Neuronal stem cell (in vitro differentiated cells): ENCODE data around the gene KRT7.

Experiments
- DNase-seq: peaks from one replicate; pipeline ENCODE4 v3.0.0-alpha.2; 2013; ENCODE audit warnings: low spot score
- H2AFZ ChIP-seq: one replicate; pipeline ENCODE4 v1.6.1; 2013; ENCODE audit warnings: mild to moderate bottlenecking, low read length, inconsistent platforms
- H2AK5ac ChIP-seq: 2 replicates; pipeline ENCODE4 v1.6.1; 2013; ENCODE audit warnings: low read depth, mild to moderate bottlenecking, inconsistent platforms, low read length, moderate library complexity, mixed read lengths
- H2BK120ac ChIP-seq: 2 replicates; pipeline ENCODE4 v1.6.1; 2013; ENCODE audit warnings: low read depth, mild to moderate bottlenecking, inconsistent platforms, low read length, moderate library complexity, mixed read lengths
- H2BK12ac ChIP-seq: one replicate; pipeline ENCODE4 v1.6.1; 2013; ENCODE audit warnings: low read length, inconsistent platforms
- H2BK15ac ChIP-seq: 2 replicates; pipeline ENCODE4 v1.6.1; 2013; ENCODE audit warnings: mild to moderate bottlenecking, low read length, inconsistent platforms, mixed read lengths
- H2BK5ac ChIP-seq: one replicate; pipeline ENCODE4 v1.6.1; 2013; ENCODE audit warnings: inconsistent platforms, mild to moderate bottlenecking, low read length, moderate library complexity
- H3K14ac ChIP-seq: one replicate; pipeline ENCODE4 v1.6.1; 2013; ENCODE audit warnings: low read length, inconsistent platforms
- H3K18ac ChIP-seq: 2 replicates; pipeline ENCODE4 v1.6.1; 2013; ENCODE audit warnings: low read length, inconsistent platforms
- H3K23ac ChIP-seq: 2 replicates; pipeline ENCODE4 v1.6.1; 2013; ENCODE audit warnings: low read depth, mild to moderate bottlenecking, mixed read lengths, low read length, inconsistent platforms; ENCODE audit not compliant: poor library complexity
- H3K27ac ChIP-seq: replicated peaks from 3 replicates; pipeline ENCODE4 v1.5.1; 2013; ENCODE audit warnings: low read length, inconsistent platforms
- H3K27me3 ChIP-seq, 3 experiments: 2 replicates each; pipeline ENCODE4 v1.6.1; 2013; ENCODE audit warnings: low read length in 3 of 3, mild to moderate bottlenecking in 2 of 3, inconsistent platforms in 1 of 3, low read depth in 1 of 3, mixed read lengths in 1 of 3, moderate library complexity in 1 of 3; ENCODE audit not compliant: control insufficient read depth in 3 of 3, insufficient read depth in 3 of 3
- H3K36me3 ChIP-seq, 2 donors: replicated peaks in 1 of 2; 2 replicates each; pipeline ENCODE4 v1.6.1; 2013; ENCODE audit warnings: low read length in 2 of 2; ENCODE audit not compliant: control insufficient read depth in 2 of 2, insufficient read depth in 2 of 2
- H3K4ac ChIP-seq: 2 replicates; pipeline ENCODE4 v1.6.1; 2013; ENCODE audit warnings: inconsistent platforms, mild to moderate bottlenecking, low read length, moderate library complexity
- H3K4me1 ChIP-seq, 2 donors: 1 replicate in 1 of 2; 2 replicates in 1 of 2; pipeline ENCODE4 v1.6.1; 2013; ENCODE audit warnings: low read length in 2 of 2, low read depth in 1 of 2; ENCODE audit not compliant: control insufficient read depth in 2 of 2, insufficient read depth in 1 of 2
- H3K4me2 ChIP-seq: one replicate; pipeline ENCODE4 v1.6.1; 2013; ENCODE audit warnings: mild to moderate bottlenecking, low read length, inconsistent platforms; ENCODE audit not compliant: insufficient read depth, poor library complexity, severe bottlenecking
- H3K4me3 ChIP-seq, 2 donors: 2 replicates each; pipeline ENCODE4 v1.5.1; 2013; ENCODE audit warnings: low read length in 2 of 2, mild to moderate bottlenecking in 2 of 2, inconsistent platforms in 1 of 2, moderate library complexity in 1 of 2
- H3K79me1 ChIP-seq: one replicate; pipeline ENCODE4 v1.6.1; 2013; ENCODE audit warnings: low read depth, mild to moderate bottlenecking, inconsistent platforms, low read length, moderate library complexity
- H3K9ac ChIP-seq: one replicate; pipeline ENCODE4 v1.6.1; 2013; ENCODE audit warnings: mild to moderate bottlenecking, low read depth, low read length, inconsistent platforms; ENCODE audit not compliant: poor library complexity
- H3K9me3 ChIP-seq, 2 donors: replicated peaks in 1 of 2; 2 replicates each; pipeline versions ENCODE3 to v1.6.1; 2013; ENCODE audit warnings: low read length in 2 of 2, mild to moderate bottlenecking in 2 of 2, inconsistent platforms in 1 of 2, low read depth in 1 of 2, mixed read lengths in 1 of 2, moderate library complexity in 1 of 2; ENCODE audit not compliant: control insufficient read depth in 2 of 2, insufficient read depth in 1 of 2
- H4K8ac ChIP-seq: one replicate; pipeline ENCODE4 v1.6.1; 2013; ENCODE audit warnings: low read depth, mild to moderate bottlenecking, inconsistent platforms, low read length, moderate library complexity
- H4K91ac ChIP-seq: one replicate; pipeline ENCODE4 v1.6.1; 2013; ENCODE audit warnings: low read length, low read depth, mild to moderate bottlenecking, inconsistent platforms; ENCODE audit not compliant: poor library complexity
- WGBS, 2 donors: extraction: QIAGEN DNeasy Blood & Tissue Kit; methylation state at CpG; one replicate each; pipeline ENCODE4 v1.1.7; 2013; ENCODE audit warnings: missing lambda C conversion rate in 2 of 2, mixed read lengths in 1 of 2; ENCODE audit not compliant: insufficient read length in 2 of 2, insufficient replicate concordance in 1 of 2; ENCODE audit errors: extremely low coverage in 2 of 2; 5-methylcytosine and 5-hydroxymethylcytosine counted together

The KRT7 gene

DNA sequence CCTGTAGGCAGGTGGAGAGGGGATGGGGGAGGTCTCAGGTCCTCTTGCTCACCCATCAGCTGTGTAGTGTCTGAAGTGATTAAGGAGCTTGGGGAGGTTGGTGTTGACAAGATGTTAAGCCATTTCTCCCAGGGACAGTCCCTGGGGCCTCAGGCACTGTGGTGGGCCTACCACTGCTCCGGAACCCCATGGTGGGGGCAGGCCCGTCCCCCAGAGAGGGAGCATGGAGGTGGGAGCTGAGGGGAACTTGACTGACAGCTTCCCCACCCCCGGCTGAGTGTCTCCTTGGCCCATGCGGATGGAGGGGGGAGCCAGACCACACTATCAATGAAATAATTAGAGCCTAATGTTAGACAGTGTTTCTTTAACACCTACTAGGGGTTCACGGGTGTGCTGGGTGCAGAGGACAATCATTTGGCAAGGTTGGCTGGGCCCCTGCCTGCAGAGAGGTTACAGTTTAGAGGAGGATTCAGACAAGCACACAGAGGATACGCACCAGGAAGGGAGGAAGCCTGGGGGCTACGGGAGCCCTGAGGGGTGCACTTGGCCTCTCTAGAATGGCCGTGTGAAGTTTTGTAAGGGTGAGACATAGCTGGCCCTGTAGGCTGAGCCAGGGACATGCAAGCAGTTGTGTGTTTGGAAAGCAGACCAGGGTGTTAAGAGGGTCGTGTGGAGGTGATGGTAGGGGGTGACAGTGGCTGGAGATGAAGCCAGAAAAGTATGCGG, 22.0 kb upstream of the KRT7 start:
- Histone ChIP-seq H3K36me3 (no peaks in the 10 kb centered on the region), H4K91ac (no peak overlapping the region), H2BK15ac (no peak overlapping the region), H2AK5ac (peak overlapping the region; percentile 43), H2AFZ (no peak overlapping the region), H4K8ac (no peak overlapping the region), H3K4me1 (peaks cover 0 to 7% of the 10 kb centered on the region in 2 donors), H3K27ac (no peak overlapping the region), H3K27me3 (peaks cover 0 to 31% (median 0%) of the 10 kb centered on the region in 3 experiments), H3K18ac (peak overlapping the region; percentile 54), H3K79me1 (no peaks in the 10 kb centered on the region), H3K14ac (no peak overlapping the region), H3K23ac (no peak overlapping the region), H3K4ac (no peak overlapping the region), H3K4me3 (no peak overlapping the region), H2BK5ac (peak overlapping the region; percentile 31), H3K9me3 (peaks cover 0 to 2% of the 10 kb centered on the region in 2 donors), H2BK120ac (peak overlapping the region; percentile 9), H3K4me2 (no peak overlapping the region), H3K9ac (no peak overlapping the region), H2BK12ac (no peak overlapping the region)
- no CpG with 5 or more reads among the region's 10 CpGs for WGBS, 2 donors
- no peak for DNase-seq

DNA sequence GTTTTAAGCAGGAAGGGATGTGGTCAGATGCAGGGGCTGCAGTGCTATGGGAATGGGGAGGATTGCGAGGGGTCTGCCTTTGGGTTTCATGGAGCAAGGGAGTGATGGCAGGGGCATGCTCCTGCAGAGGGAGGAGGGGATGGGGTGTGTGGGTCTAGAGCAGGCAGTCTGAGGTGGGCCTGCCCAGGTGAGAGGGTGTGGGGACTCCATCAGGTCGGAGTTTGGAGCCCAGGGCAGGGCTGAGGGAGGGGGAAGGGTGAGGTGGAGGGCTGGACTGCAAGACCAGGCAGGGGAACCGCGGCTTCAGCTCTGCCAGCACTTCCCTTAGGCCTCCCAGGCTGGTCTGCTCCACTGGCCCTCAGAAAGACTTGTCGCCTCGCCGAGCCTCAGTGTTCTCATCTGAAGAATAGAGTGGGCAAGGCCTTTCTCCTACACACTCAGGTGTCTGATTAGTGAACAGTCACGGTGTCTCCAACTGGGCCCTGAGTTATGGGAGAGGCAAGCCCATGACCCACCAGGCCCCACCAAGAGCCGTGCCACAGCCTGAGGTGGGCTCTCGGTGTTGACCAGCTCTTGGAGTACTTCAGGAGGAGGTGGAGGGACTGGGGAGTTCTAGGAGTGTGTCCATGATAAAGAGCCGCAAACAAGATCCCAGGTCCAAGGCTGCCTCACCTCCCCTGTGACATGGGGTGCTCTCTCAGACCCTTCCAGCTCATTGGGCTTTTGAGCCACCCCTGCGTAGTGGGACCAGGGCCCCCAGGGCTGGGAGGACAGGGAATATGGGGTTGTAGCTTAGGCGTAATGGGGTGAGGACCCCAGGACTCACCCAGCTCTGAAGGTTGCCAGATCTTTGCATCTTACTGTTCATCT, 21.1 kb upstream of the KRT7 start:
- Histone ChIP-seq H2AFZ (no peak overlapping the region), H3K79me1 (no peaks in the 10 kb centered on the region), H3K18ac (peak overlapping the region; percentile 39), H2BK15ac (peak overlapping the region; percentile 71), H3K27me3 (peaks cover 0 to 30% (median 0%) of the 10 kb centered on the region in 3 experiments), H3K27ac (no peak overlapping the region), H3K9ac (no peak overlapping the region), H2AK5ac (peak overlapping the region; percentile 64), H2BK12ac (no peak overlapping the region), H3K23ac (peak overlapping the region; percentile 19), H3K4me2 (no peak overlapping the region), H3K4ac (no peak overlapping the region), H2BK5ac (peak overlapping the region; percentile 19), H3K9me3 (peaks cover 0 to 2% of the 10 kb centered on the region in 2 donors), H3K36me3 (no peaks in the 10 kb centered on the region), H3K4me1 (peaks cover 0 to 7% of the 10 kb centered on the region in 2 donors), H2BK120ac (no peak overlapping the region), H3K4me3 (no peak overlapping the region), H4K91ac (no peak overlapping the region), H3K14ac (no peak overlapping the region), H4K8ac (no peak overlapping the region)
- no peak for DNase-seq
- no CpG with 5 or more reads among the region's 13 CpGs for WGBS, 2 donors

DNA sequence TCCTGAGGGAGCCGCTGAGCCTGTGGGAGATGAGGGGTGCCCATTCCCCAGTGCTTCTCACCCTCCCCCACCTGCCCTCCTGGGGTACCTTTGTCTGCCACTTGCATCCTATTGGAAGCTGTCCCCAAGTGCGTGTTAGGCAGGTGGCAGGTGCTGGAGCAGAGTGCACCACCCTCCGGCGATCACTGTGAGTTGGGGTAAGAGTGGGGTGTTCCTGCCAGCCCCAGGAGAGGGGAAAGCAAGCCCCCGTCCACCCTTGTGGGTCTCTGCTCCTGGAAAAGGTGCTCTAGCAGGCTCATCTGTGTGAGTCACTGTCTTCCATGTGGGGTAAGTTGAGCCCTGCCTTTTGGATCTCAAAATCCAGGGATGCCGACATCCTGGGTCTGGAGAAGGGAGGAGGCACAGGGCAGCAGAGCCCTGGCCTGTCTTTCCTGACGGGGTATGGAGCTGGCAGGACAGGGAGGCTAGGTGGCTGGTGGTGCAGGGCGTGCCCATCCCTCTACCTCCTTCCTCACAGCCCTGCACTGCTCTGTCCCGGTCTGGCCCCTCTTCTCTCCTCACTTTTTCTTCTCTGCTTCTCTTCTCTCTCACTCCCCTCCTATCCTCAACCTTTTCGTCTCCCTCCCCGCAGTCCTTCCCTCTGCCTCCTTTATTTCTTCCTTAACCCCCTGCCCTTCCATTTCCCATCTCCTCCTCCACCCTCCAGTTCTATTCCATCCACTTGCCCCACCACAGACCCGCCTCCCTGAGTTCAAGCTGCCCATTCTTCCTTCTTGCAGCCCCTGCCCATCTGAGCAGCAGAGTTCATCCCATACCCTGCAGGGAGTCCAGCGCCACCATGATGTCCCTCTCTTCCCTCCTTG, 20.1 kb upstream of the KRT7 start:
- Histone ChIP-seq H3K36me3 (no peaks in the 10 kb centered on the region), H3K79me1 (no peaks in the 10 kb centered on the region), H3K18ac (peak overlapping the region; percentile 81), H3K9ac (peak overlapping the region; percentile 22), H2BK12ac (no peak overlapping the region), H2AK5ac (peak overlapping the region; percentile 81), H4K8ac (no peak overlapping the region), H2BK5ac (no peak overlapping the region), H3K4me2 (no peak overlapping the region), H3K9me3 (peaks cover 0 to 2% of the 10 kb centered on the region in 2 donors), H4K91ac (no peak overlapping the region), H3K27ac (no peak overlapping the region), H2AFZ (no peak overlapping the region), H3K14ac (no peak overlapping the region), H3K4me3 (no peak overlapping the region), H3K4ac (no peak overlapping the region), H3K27me3 (peaks cover 0 to 20% (median 0%) of the 10 kb centered on the region in 3 experiments), H2BK120ac (no peak overlapping the region), H3K4me1 (peaks cover 0 to 3% of the 10 kb centered on the region in 2 donors), H2BK15ac (peak overlapping the region; percentile 71), H3K23ac (no peak overlapping the region)
- 100% methylated on average over 2 of the region's 13 CpGs; no CpG with 5 or more reads in 1 of the 2 donors for WGBS, 2 donors
- no peak for DNase-seq
